Measurements from ENCODE around the gene SYT7. TPM values are rescaled to one million over a fixed set of nuclear protein-coding genes. Genes with fewer than 3 reads are reported as not detected.

SYT7 gene
- total RNA-seq, 1 experiment from 2014 or later: 25.2 TPM

- Mint-ChIP-seq H3K9me3 (ENCODE audit: unreplicated experiment) (no peaks in the 10 kb centered on the region), H3K36me3 (ENCODE audit: insufficient read depth, unreplicated experiment) (no peaks in the 10 kb centered on the region), H3K27me3 (ENCODE audit: insufficient read depth, unreplicated experiment) (no peaks in the 10 kb centered on the region), H3K4me1 (ENCODE audit: insufficient read depth, unreplicated experiment) (peaks cover 15% of the 10 kb centered on the region), H3K4me3 (ENCODE audit: unreplicated experiment) (peak overlapping the region; percentile 61), H3K27ac (ENCODE audit: low read depth, unreplicated experiment) (no peak overlapping the region)
- POLR2A ChIA-PET: interaction anchor here (0.9 to 2.5 kb wide), 2 partner anchors 11 to 14 kb away, joined by 4 to 12 read pairs; no protein-coding TSS in a partner anchor
- TF ChIP-seq CTCF (IDR thresholded peaks at IDR 0.05; ENCODE audit: unreplicated experiment): peak; percentile 23
- intact Hi-C loops (cut with micrococcal nuclease): no loop called here
- CTCF ChIA-PET: interaction anchor here (0.5 to 2.4 kb wide), 7 partner anchors 11 to 516 kb away, joined by 3 to 9 read pairs (median 5); no protein-coding TSS in a partner anchor
- no TSS peak for BruUV-seq (replicated peaks)
- peak; percentile 50 for DNase-seq (ENCODE audit: unreplicated experiment)
Measured at GRCh38 chr11:61587951-61588727, 7.3 kb upstream of the SYT7 start.

DNA sequence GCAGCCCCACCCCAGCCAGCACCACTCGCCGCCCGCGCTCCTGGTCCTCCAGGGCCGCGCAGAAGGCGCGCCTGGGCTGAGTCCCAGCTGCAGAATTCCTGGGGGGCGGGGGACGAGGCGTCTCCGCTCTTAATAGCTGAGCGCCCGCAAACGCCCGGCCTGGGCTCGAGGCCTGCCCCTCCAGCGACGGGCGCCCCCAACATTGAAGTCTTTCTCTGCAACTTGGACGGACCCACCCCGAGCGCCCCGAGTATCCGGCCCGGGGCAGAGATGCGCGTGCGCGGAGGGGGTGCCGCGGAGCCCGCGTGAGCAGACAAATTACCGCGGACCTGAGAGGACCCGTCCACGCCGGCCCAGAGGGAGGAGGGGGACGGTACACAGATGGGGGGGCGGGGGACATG, 6.7 kb upstream of the SYT7 start:
- H3K27me3 Mint-ChIP-seq (ENCODE audit: insufficient read depth, unreplicated experiment): no peaks in the 10 kb centered on the region
- H3K4me3 Mint-ChIP-seq (ENCODE audit: unreplicated experiment): peak overlapping the region; percentile 61
- peaks cover 16% of the 10 kb centered on the region for H3K4me1 Mint-ChIP-seq (ENCODE audit: insufficient read depth, unreplicated experiment)
- ChIA-PET POLR2A (interaction anchor here (0.6 to 2.5 kb wide), 3 partner anchors 11 to 29 kb away, joined by 3 to 12 read pairs (median 4); no protein-coding TSS in a partner anchor), CTCF (interaction anchor here (0.6 to 2.4 kb wide), 8 partner anchors 11 to 516 kb away, joined by 3 to 9 read pairs (median 4); no protein-coding TSS in a partner anchor)
- intact Hi-C loops (cut with micrococcal nuclease): no loop called here
- TF ChIP-seq CTCF (IDR thresholded peaks at IDR 0.05; ENCODE audit: unreplicated experiment): no peak
- BruUV-seq (replicated peaks): no TSS peak
- no peaks in the 10 kb centered on the region for H3K9me3 Mint-ChIP-seq (ENCODE audit: unreplicated experiment)
- no peaks in the 10 kb centered on the region for H3K36me3 Mint-ChIP-seq (ENCODE audit: insufficient read depth, unreplicated experiment)
- no peak for DNase-seq (ENCODE audit: unreplicated experiment)
- H3K27ac Mint-ChIP-seq (ENCODE audit: low read depth, unreplicated experiment): no peak overlapping the region

GRCh38 chr11:61586792-61587430, 6.0 kb upstream of the SYT7 start:
- Mint-ChIP-seq H3K9me3 (ENCODE audit: unreplicated experiment) (no peaks in the 10 kb centered on the region), H3K4me1 (ENCODE audit: insufficient read depth, unreplicated experiment) (peaks cover 22% of the 10 kb centered on the region), H3K4me3 (ENCODE audit: unreplicated experiment) (peak overlapping the region; percentile 61), H3K36me3 (ENCODE audit: insufficient read depth, unreplicated experiment) (no peaks in the 10 kb centered on the region), H3K27ac (ENCODE audit: low read depth, unreplicated experiment) (no peak overlapping the region), H3K27me3 (ENCODE audit: insufficient read depth, unreplicated experiment) (no peaks in the 10 kb centered on the region)
- no TSS peak for BruUV-seq (replicated peaks)
- TF ChIP-seq CTCF (IDR thresholded peaks at IDR 0.05; ENCODE audit: unreplicated experiment): no peak
- no peak for DNase-seq (ENCODE audit: unreplicated experiment)
- POLR2A ChIA-PET: interaction anchor here (0.6 to 2.5 kb wide), 3 partner anchors 12 to 29 kb away, joined by 3 to 12 read pairs (median 3); no protein-coding TSS in a partner anchor
- CTCF ChIA-PET: interaction anchor here (0.6 to 2.4 kb wide), 5 partner anchors 18 to 108 kb away, joined by 3 to 9 read pairs (median 3); no protein-coding TSS in a partner anchor
- intact Hi-C loops (cut with micrococcal nuclease): no loop called here

- no peak for DNase-seq (ENCODE audit: unreplicated experiment)
- Mint-ChIP-seq H3K4me1 (ENCODE audit: insufficient read depth, unreplicated experiment) (peaks cover 27% of the 10 kb centered on the region), H3K27me3 (ENCODE audit: insufficient read depth, unreplicated experiment) (no peaks in the 10 kb centered on the region), H3K36me3 (ENCODE audit: insufficient read depth, unreplicated experiment) (no peaks in the 10 kb centered on the region), H3K4me3 (ENCODE audit: unreplicated experiment) (no peak overlapping the region), H3K27ac (ENCODE audit: low read depth, unreplicated experiment) (no peak overlapping the region), H3K9me3 (ENCODE audit: unreplicated experiment) (no peaks in the 10 kb centered on the region)
- CTCF ChIA-PET: interaction anchor here (0.6 to 0.8 kb wide), 3 partner anchors 41 to 205 kb away, joined by 3 read pairs; no protein-coding TSS in a partner anchor
- no TSS peak for BruUV-seq (replicated peaks)
- intact Hi-C loops (cut with micrococcal nuclease): no loop called here
- POLR2A ChIA-PET: interaction anchor here (2.4 kb wide), 1 partner anchor 14 kb away, joined by 9 read pairs; no protein-coding TSS in a partner anchor
- no peak for TF ChIP-seq CTCF (IDR thresholded peaks at IDR 0.05; ENCODE audit: unreplicated experiment)
Measured at GRCh38 chr11:61585115-61585514, 4.2 kb upstream of the SYT7 start.

Data from MCF 10A (cell line).